NAMALWA (cell line): ENCODE data around the gene SLC16A6.
"Not testable (repeated sequence)": the region's sequence is repeated elsewhere in the genome, so short reads cannot be mapped to it uniquely, and the experiment has no call there.

Experiments
- DNase-seq: peaks from one replicate; pipeline ENCODE4 v3.0.0-alpha.2; 2015; ENCODE audit warnings: low spot score

The SLC16A6 gene

DNA sequence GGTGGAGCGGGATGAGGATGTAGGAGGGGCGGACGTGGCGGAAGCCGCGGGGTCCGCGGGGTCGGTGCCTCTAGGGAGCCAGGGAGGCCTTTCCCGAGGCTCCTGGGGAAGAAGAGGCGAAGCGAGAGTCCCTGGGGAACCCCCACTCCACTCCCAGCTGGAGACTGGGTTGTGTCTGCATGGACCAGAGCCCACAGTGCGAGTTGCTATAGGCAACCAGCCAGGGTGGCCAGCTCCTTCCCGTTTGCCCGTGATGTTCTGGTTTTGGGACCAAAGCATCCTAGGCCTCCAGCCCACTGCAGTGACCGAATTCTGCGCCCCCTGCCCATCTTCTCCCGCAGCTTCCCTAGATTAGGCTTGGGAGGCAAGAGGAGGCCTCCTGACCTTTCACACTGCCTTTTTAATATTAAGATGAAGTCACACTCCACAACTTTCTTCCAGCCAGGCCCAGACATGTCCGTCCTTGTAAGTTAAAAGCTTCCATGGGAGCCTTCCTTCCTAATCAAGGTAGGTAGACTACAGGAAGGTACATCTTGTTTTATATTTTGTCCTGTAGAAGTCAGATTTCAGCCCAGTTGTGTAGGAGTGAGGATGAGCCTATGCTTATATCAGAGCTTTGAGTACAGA, 42.6 kb downstream of the SLC16A6 start:
- DNase-seq = peak; percentile 37

DNA sequence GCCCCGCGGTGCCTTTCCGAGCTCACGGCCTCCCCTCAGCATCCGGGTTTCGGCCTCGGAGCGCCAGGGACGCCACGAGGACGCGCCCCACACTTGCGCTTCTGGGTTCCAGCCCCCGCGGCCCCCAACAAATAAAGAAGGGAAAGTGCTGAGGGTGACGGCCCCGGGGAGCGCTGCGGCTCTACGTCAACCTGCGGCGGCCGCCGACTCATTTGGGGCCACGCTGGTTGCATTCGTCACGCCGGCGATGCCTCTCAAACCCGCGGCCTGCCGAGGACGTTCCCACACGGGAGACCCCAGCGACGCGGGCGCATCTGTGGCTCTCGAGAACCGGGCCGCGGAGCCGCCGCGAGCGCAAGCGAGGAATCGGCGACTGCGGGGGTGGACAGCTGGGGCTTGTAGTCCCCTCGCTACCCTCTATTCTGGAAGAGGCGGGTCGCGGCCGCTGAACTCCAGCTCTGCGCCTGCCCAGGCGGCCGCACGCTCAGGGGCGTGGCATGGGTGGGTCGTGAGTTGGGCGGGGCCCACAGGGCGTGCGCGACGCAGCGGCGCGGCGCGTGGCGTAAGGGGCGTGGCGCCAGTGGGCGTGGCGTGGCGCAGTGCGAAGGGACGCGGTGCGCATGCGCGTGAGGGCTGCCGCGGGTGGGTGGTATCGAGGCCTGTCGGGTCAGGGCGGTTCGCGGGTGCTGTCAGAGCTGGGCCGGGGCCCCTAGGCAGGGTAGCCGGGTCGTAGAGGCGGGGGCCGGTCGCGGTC, 43.3 kb downstream of the SLC16A6 start, which contains the start of gene AMZ2:
TSS of gene AMZ2 (plus strand) at position 599 of the 754 bp plus-strand sequence. CDS start 2,145 bp downstream, outside the sequence.
- peak; percentile 95 for DNase-seq

GRCh38 chr17:68246271-68247028, 44.5 kb downstream of the SLC16A6 start:
- DNase-seq = no peak

- no peak for DNase-seq
These were observed 51.1 kb downstream of the SLC16A6 start for GRCh38 chr17:68239632-68240366.

- no peak for DNase-seq
These were observed 52.1 kb downstream of the SLC16A6 start for GRCh38 chr17:68238871-68239253.

DNA sequence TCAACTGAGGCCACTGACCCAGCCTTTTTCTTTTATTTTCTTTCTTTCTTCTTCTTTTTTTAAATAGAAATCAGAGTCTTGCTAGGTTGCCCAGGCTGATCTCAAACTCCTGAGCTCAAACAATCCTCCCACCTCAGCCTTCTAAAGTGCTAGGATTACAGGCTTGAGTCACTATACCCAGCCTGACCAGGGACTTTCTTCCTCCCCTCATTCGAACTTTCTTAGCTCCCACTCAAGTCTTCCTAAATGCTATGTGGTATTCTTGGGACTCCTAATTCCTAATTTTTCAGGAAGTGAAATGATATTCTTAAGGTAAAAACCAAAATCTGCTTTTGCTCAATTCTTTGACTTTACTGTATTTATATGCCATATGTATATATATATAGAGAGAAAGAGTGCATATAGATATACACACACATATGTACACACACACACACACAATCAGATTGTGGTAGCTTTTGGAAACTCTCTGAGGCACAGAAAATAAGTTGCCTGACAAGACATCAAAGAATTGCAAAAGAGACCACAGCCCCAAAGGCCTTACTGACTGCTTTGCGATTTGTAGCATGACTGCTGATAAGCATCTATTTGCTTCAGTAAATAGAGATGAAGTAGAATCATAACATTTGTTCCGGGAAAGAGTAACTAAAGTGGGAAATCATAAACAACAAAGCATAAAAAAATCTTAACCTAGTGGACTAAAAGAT, 52.6 kb downstream of the SLC16A6 start:
- DNase-seq = peak; percentile 43

GRCh38 chr17:68237369-68238163, 53.4 kb downstream of the SLC16A6 start:
- DNase-seq = peak; percentile 96

DNA sequence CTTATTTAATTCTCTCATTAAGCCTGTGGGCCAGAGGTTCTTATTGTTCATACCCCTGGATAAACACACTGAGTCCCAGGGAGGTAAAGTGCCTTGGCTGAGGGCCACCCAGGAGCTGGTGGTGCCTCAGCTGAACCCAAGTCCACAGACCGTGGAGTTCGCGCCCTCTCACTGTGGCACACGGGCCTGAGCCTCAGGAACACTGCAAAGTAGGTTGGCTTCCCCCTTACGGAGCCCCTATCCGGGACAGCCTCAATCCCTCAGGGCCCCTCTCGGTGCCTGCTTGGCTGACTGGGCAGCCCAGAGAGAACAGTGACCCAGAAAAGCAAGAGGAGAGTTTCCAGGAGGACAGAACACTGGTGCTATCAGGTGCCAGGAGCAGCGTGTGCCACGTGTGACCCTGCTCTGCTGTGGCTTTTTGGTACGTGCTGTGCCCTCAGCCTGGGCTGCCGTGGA, 55.6 kb downstream of the SLC16A6 start:
- not testable (repeated sequence) for DNase-seq

DNA sequence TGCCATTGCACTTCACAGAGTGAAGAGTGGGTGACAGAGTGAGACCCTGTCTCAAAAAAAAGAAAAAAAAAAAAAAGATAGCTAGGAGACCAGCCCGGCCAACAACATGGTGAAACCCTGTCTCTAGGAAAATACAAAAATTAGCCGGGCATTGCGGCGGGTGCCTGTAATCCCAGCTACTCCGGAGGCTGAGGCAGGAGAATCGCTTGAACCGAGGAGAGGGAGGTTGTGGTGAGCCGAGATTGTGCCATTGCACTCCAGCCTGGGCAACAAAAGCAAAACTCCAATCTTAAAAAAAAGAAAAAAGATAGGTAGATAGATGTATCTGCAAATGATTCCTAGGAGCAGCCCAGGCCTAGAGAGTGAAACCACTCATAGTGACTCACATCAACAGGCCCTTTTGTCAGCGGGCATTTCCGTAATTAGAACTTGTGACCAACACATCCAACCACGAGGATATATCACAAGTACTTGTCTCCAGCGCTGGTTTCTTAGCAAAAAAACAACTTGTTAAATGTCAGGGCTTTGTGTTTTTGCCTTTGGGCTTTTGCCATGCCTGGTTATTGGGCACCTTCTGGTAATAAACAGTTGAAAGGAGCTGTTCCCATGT, 56.1 kb downstream of the SLC16A6 start:
- DNase-seq = peak; percentile 61

DNA sequence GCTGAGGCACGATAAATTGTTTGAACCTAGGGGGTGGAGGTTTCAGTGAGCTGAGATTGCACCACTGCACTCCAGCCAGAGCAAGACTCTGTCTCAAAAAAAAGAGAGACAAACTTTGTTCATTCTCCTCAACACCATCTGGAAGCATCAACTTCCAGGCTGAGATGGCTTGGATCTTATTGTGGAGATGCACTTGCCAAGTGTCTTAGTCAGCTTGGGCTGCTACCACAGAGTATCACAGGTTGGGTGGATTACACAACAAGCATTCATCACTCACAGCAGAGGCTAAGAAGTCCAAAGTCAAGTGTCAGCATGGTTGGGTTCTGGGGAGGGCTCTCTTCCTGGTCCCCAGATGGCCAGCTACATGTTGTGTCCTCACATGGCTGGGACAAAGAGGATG, 58.2 kb downstream of the SLC16A6 start:
- DNase-seq = not testable (repeated sequence)

DNA sequence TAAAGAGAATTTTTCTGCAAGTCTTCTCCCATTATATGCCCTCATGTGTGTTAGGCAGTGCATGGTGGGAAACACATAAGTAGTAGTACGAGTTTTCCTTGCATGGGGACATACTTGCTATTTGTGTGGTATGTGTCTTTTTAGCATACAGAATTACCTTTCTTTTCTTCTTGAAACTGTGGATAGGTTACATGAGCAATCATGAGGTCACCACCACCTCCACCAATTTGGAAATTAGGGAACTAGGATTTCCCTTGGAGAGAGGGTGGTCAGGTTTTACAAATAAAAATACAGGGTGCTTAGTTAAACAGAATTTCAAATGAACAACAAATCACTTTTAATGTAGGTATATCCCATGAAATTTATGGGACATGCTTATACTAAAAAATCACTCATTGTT, 59.4 kb downstream of the SLC16A6 start:
- DNase-seq = no peak

DNA sequence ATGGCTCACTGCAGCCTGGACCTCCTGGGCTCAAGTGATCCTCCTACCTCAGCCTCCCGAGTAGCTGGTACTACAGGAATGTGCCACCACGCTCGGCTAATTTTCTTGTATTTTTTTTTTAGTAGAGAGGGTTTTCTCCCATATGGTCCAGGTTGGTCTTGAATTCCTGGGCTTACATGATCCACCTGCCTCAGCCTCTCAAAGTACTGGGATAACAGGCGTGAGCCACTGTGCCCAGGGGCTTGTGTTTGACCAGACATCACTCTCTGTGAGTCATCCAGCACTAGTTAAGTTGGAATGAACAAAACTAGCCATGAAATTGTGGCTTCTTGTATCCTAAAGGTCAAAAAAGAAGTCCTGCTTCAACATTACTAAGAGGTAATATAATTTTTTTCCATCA, 59.8 kb downstream of the SLC16A6 start:
- not testable (repeated sequence) for DNase-seq

DNA sequence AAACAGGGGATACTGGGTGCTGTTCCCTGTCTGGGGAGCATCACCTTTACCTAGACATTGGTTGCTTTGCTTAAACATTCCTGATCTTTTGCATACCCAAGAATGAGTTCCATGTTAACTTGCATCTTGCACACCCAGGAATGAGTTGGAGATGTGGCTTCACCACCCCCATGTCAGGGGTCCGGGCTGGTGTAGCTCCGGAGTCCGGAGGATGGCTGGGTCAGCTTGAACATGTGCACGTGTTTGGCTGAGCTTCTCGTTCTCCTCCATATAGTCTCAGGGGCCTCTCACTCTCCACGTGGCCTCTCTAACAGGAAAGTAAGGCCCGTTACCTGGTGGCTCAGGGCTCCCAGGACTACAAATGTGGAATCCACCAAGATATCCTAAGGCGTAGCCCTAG, 61.3 kb downstream of the SLC16A6 start:
- no peak for DNase-seq

GRCh38 chr17:68228817-68229570, 61.9 kb downstream of the SLC16A6 start:
- no peak for DNase-seq

GRCh38 chr17:68228039-68228680, 62.8 kb downstream of the SLC16A6 start:
- not testable (repeated sequence) for DNase-seq

DNA sequence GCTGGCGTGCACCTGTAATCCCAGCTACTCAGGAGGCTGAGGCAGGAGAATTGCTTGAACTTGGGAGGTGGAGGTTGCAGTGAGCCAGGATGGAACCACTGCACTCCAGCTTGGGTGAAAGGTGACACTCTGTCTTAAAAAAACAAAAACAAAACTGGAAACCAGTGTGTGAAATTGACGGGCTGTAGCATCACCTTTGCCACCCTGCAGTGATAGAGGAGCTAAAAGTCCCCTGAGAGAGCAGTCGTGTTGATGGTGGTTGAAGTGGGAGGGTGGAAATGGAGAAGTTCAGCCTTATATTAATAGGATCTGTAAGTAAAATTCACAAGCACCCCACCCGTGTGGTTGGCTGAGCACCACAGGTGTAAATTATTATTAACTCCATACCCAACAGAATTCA, 65.9 kb downstream of the SLC16A6 start:
- peak; percentile 58 for DNase-seq

- DNase-seq = no peak
These were observed 68.3 kb downstream of the SLC16A6 start for GRCh38 chr17:68222606-68223005.

- DNase-seq = no peak
These were observed 69.1 kb downstream of the SLC16A6 start for GRCh38 chr17:68221786-68222185.

DNA sequence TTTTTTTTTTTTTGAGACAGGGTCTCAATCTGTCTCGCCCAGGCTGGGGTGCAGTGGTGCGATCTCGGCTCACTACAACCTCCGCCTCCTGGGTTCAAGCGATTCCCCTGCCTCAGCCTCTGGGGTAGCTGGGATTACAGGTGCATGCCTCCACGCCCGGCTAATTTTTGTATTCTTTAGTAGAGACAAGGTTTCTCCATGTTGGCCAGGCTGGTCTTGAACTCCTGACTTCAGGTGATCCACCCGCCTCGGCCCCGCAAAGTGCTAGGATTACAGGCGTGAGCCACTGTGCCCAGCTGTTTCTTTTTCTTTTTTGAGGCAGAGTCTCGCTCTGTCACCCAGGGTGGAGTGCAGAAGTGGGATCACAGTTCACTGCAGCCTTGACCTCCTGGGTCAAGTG, 70.1 kb downstream of the SLC16A6 start:
- DNase-seq = not testable (repeated sequence)
